CD4-positive, alpha-beta T cell treated with Interleukin-4 for 1 hour (primary cell): ENCODE data around the gene TENT5A.

ENCODE experiments used
- DNase-seq, 2 donors: peaks; one replicate each; pipeline ENCODE4 v3.0.0-alpha.2; 2020 to 2022

The TENT5A gene

GRCh38 chr6:81700414-81700813, 52.1 kb downstream of the TENT5A start:
- DNase-seq = no peak

- no peak for DNase-seq
Measured at GRCh38 chr6:81697559-81697958, 54.9 kb downstream of the TENT5A start.

GRCh38 chr6:81696524-81696923, 56.0 kb downstream of the TENT5A start:
- DNase-seq = no peak
